HEK293T (cell line): ENCODE data around the gene ZNF578.

Source experiments
- ARNT ChIP-seq: fragments of 450-650 bp; IDR thresholded peaks from 2 replicates; pipeline ENCODE4 v1.6.1; 2017; ENCODE audit warnings: mild to moderate bottlenecking
- BHLHE40 ChIP-seq: fragments of 450-650 bp; IDR thresholded peaks from 2 replicates; pipeline ENCODE4 v1.6.1; 2016; ENCODE audit warnings: mild to moderate bottlenecking, moderate library complexity, borderline replicate concordance
- ELF4 ChIP-seq: fragments of 450-650 bp; IDR thresholded peaks from 2 replicates; pipeline ENCODE4 v1.6.1; 2017; ENCODE audit warnings: antibody characterized with exemption
- FOXM1 ChIP-seq: fragments of 450-650 bp; IDR thresholded peaks from 2 replicates; pipeline ENCODE4 v1.6.1; 2017; ENCODE audit warnings: mild to moderate bottlenecking, borderline replicate concordance
- HDGF ChIP-seq: fragments of 450-650 bp; IDR thresholded peaks from 2 replicates; pipeline ENCODE4 v1.6.1; 2017; ENCODE audit warnings: antibody characterized with exemption, borderline replicate concordance
- SP1 ChIP-seq: fragments of 450-650 bp; IDR thresholded peaks from 2 replicates; pipeline ENCODE4 v1.6.1; 2017
- ZNF384 ChIP-seq: fragments of 450-650 bp; IDR thresholded peaks from 2 replicates; pipeline ENCODE4 v1.6.1; 2016
- TF ChIP-seq, protein P1 (sequence below): fragments of 450-650 bp; IDR thresholded peaks from 2 replicates; pipeline ENCODE4 v1.6.1; 2016

DNA sequence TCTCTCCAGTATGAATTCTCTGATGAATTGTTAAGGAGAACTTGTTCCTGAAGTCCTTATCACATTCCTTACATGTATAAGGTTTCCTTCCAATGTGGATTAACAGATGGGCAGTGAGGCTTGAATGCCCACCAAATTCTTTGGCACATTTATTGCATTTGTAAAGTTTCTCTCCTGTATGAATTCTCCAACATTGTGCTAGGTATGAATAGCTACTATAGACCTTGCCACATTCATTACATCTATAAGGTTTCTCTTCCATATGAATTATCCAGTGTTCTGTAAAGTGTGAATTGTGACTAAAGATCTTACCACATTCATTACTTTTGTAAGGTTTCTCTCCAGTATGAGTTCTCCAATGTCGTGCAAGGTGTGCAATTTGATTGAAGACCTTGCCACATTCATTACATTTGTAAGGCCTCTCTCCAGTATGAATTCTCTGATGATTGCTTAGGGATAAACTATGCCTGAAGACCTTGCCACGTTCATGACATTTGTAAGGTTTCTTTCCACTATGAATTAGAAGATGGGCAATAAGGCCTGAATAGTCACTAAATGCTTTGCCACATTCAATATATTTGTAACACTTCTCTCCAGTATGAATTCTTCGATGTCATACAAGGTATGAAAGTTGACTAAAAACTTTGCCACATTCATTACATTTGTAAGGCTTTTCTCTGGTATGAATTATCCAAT lies 20.4 kb downstream of the ZNF578 start:
- TF ChIP-seq HDGF = no peak
- no peak for TF ChIP-seq ZNF384
- no peak for TF ChIP-seq BHLHE40
- TF ChIP-seq SP1 = no peak
- TF ChIP-seq, protein P1, sequence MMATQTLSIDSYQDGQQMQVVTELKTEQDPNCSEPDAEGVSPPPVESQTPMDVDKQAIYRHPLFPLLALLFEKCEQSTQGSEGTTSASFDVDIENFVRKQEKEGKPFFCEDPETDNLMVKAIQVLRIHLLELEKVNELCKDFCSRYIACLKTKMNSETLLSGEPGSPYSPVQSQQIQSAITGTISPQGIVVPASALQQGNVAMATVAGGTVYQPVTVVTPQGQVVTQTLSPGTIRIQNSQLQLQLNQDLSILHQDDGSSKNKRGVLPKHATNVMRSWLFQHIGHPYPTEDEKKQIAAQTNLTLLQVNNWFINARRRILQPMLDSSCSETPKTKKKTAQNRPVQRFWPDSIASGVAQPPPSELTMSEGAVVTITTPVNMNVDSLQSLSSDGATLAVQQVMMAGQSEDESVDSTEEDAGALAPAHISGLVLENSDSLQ = no peak
- TF ChIP-seq ELF4 = no peak
- no peak for TF ChIP-seq FOXM1
- TF ChIP-seq ARNT = no peak
